Raji (cell line): ENCODE results near the gene OR2A7.
"Not testable (repeated sequence)": the region's sequence is repeated elsewhere in the genome, so short reads cannot be mapped to it uniquely, and the experiment has no call there.

Experiments used
- POLR2A ChIP-seq: IDR thresholded peaks from 2 replicates; pipeline ENCODE4 v1.6.1; 2011; ENCODE audit warnings: low read depth, low read length, control low read depth; ENCODE audit not compliant: insufficient read depth

The OR2A7 gene, protein sequence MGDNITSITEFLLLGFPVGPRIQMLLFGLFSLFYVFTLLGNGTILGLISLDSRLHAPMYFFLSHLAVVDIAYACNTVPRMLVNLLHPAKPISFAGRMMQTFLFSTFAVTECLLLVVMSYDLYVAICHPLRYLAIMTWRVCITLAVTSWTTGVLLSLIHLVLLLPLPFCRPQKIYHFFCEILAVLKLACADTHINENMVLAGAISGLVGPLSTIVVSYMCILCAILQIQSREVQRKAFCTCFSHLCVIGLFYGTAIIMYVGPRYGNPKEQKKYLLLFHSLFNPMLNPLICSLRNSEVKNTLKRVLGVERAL

DNA sequence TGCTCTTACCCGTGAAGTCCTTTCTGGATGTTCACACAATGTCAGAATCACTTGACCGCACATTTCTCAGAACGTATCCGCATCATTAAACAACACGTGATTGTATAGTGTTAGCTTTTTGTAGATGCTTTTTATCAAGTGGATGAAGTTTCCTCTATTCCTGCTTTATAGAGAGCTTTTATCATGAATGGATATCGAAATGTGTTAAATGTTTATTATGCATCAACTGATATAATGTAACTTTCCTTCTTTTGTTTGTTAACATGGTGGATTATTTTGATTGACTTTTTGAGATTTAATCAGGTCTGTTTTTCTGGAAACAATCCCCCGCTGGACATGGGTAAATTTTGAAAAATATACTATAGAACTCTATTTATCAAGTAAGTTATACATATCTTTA, at the start of gene OR2A7:
Gene OR2A7, minus strand, starts transcription at position 101 of the 400 bp plus-strand sequence. CDS start 5,164 bp downstream, outside the sequence.
- TF ChIP-seq POLR2A = not testable (repeated sequence)

DNA sequence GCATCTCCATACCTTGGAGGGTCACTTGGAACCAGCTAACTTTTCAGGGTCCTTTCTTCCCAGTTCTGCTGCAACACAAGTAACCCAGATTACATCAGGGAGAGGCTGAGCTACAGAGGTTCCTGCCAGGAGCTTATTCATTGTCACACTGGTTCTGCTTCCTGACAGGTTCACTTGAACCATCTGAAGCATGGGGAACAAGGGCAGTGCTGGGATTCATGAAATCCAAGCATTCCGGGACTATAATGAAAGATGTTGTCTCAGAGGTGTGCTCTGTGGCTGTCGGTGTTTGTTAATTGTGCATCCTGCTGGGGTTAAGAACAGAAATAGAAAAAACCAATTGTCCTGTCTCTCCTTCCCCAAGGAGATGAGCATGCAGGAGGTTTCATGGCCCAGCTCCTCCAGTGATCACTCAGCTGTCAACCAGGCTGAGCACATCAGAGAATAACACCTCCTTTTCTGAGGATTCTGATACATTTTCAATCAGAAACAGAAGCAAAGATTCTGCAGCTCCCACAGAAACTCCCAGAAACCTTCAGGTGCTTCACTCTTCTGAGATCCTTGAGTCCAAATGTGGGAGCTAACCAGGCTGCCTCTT, 47.4 kb upstream of the OR2A7 start, which contains the start of gene OR2A1:
Gene OR2A1, plus strand, starts transcription at position 548 of the 598 bp plus-strand sequence. CDS start 5,706 bp downstream, outside the sequence.
- TF ChIP-seq POLR2A = not testable (repeated sequence)

DNA sequence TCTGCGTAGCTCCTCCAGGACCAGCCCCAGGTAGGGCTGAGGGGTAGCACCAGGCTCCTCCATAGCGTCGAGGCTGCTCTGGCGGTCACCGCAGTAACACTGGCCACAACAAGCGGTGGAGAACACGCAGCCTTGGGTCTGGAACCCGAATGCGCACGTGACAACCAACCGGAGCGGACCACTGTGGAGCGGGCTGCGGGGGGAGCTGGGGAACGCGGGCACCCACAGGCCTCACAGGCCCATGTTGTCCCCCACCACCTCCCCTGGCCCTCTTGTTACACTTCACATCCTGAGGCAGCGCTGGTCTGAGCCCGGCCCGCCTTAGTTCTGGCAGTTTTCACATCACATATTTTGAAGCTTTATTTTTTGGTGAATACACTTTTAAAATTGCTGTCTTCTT, 4.6 kb upstream of the OR2A7 start, which contains the start of gene CTAGE8:
Gene CTAGE8, minus strand, starts transcription at position 101 of the 400 bp plus-strand sequence. Its CDS starts 38 bp downstream, at position 63.
- not testable (repeated sequence) for TF ChIP-seq POLR2A

DNA sequence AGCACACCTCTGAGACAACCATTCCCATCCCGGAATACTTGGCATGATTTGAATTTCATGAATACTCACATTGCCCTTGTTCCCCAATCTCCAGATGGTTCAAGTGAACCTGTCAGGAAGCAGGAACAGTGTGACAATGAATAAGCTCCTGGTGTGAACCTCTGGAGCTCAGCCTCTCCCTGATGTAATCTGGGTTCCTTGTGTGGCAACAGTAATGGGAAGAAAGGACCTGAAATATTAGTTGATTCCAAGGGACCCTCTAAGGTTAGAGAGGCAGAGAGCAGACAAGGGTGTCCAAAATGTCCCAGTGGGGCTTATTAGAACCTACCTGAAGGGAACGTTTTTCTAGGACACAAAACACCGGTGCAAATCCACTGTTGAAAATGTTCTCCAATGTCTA, 8.5 kb downstream of the OR2A7 start:
- TF ChIP-seq POLR2A = no peak

DNA sequence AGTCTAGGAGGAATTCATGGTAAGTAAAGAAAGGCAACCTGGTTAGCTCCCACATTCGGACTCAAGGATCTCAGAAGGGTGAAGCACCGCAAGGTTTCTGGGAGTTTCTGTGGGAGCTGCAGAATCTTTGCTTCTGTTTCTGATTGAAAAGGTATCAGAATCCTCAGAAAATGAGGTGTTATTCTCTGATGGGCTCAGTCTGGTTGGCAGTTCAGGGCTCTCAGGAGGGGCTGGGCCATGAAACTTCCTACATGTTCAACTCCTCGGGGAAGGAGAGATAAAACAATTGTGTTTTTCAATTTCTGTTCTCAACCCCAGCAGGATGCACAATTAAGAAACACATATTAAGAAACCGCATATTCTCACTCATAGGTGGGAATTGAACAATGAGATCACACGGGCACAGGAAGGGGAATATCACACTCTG, 9.1 kb downstream of the OR2A7 start:
- TF ChIP-seq POLR2A = no peak

DNA sequence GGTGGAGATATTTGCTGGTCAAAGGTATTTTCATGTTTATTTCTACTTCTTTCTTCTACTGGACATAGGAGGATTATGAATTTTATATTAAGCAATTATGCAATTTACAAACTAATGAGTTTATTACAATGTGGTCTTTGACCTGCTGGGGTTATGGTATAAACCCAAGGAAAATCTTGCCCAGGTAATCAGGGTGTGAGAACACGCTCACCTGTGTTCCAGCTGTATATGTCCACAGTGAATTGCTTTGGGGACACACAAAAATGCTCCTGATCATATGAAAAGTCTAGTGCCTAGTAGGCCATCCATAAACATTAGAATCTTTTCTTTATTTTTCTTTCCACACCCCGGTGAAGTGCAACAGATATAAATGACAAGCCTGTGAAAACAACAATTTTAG, 25.2 kb downstream of the OR2A7 start, which contains the start of gene OR2A42:
Gene OR2A42, minus strand, starts transcription at position 241 of the 400 bp plus-strand sequence. CDS start 6,762 bp downstream, outside the sequence.
- TF ChIP-seq POLR2A = not testable (repeated sequence)
